ENCODE results near the gene POLR3F.

Gene POLR3F

GRCh38 chr20:18529041-18529440 is 61.9 kb downstream of the POLR3F start:
- TF ChIP-seq GABPA (IDR thresholded peaks at IDR 0.05; ENCODE audit: low read depth) (no peak), CTCF (IDR thresholded peaks at IDR 0.05; ENCODE audit: insufficient read depth, low read length) (no peak), POLR2AphosphoS5 (IDR thresholded peaks at IDR 0.05; ENCODE audit: low read depth) (no peak), REST (IDR thresholded peaks at IDR 0.05; ENCODE audit: insufficient replicate concordance, low read depth) (no peak), SPI1 (IDR thresholded peaks at IDR 0.05; ENCODE audit: borderline replicate concordance, low read depth) (no peak)
- Histone ChIP-seq H3K27me3 (ENCODE audit: insufficient read depth, poor library complexity, severe bottlenecking) (no peaks in the 10 kb centered on the region), H3K27ac (replicated peaks) (no peak overlapping the region), H3K4me3 (replicated peaks; ENCODE audit: insufficient read depth, low read length) (no peak overlapping the region)
- no peak for DNase-seq (ENCODE audit: low read depth in 1 of 2, low spot score in 1 of 2)

- no peak overlapping the region for H3K4me3 ChIP-seq (replicated peaks; ENCODE audit: insufficient read depth, low read length)
- H3K27ac ChIP-seq (replicated peaks): no peak overlapping the region
- H3K27me3 ChIP-seq (ENCODE audit: insufficient read depth, poor library complexity, severe bottlenecking): no peaks in the 10 kb centered on the region
- TF ChIP-seq REST (IDR thresholded peaks at IDR 0.05; ENCODE audit: insufficient replicate concordance, low read depth) (no peak), SPI1 (IDR thresholded peaks at IDR 0.05; ENCODE audit: borderline replicate concordance, low read depth) (no peak), POLR2AphosphoS5 (IDR thresholded peaks at IDR 0.05; ENCODE audit: low read depth) (no peak), CTCF (IDR thresholded peaks at IDR 0.05; ENCODE audit: insufficient read depth, low read length) (no peak), GABPA (IDR thresholded peaks at IDR 0.05; ENCODE audit: low read depth) (no peak)
- DNase-seq (ENCODE audit: low read depth in 1 of 2, low spot score in 1 of 2): no peak
Measured at GRCh38 chr20:18532626-18533025, 65.4 kb downstream of the POLR3F start.

GRCh38 chr20:18533491-18533890 is 66.3 kb downstream of the POLR3F start:
- DNase-seq (ENCODE audit: low read depth in 1 of 2, low spot score in 1 of 2): no peak
- TF ChIP-seq REST (IDR thresholded peaks at IDR 0.05; ENCODE audit: insufficient replicate concordance, low read depth) (no peak), GABPA (IDR thresholded peaks at IDR 0.05; ENCODE audit: low read depth) (no peak), POLR2AphosphoS5 (IDR thresholded peaks at IDR 0.05; ENCODE audit: low read depth) (no peak), CTCF (IDR thresholded peaks at IDR 0.05; ENCODE audit: insufficient read depth, low read length) (no peak), SPI1 (IDR thresholded peaks at IDR 0.05; ENCODE audit: borderline replicate concordance, low read depth) (no peak)
- H3K27me3 ChIP-seq (ENCODE audit: insufficient read depth, poor library complexity, severe bottlenecking): no peaks in the 10 kb centered on the region
- H3K27ac ChIP-seq (replicated peaks): no peak overlapping the region
- H3K4me3 ChIP-seq (replicated peaks; ENCODE audit: insufficient read depth, low read length): no peak overlapping the region
